GM18511 (cell line): ENCODE data around the gene NEK10.

ENCODE experiments used
- ATAC-seq: cut with Tn5 transposase; IDR thresholded peaks from one replicate; pipeline ENCODE4 v1.9.1; 2021; ENCODE audit warnings: mild to moderate bottlenecking, moderate library complexity; ENCODE audit not compliant: unreplicated experiment

The NEK10 gene

GRCh38 chr3:27125821-27126501 lies 243.2 kb downstream of the NEK10 start:
- no peak for ATAC-seq

- ATAC-seq, result no peak
These were observed 249.5 kb downstream of the NEK10 start for GRCh38 chr3:27119639-27120038.

GRCh38 chr3:27115352-27115751 lies 253.8 kb downstream of the NEK10 start:
- no peak for ATAC-seq

GRCh38 chr3:27114684-27115083 lies 254.5 kb downstream of the NEK10 start:
- ATAC-seq, result no peak

- no peak for ATAC-seq
These were observed 255.1 kb downstream of the NEK10 start for GRCh38 chr3:27114129-27114528.

- ATAC-seq, result no peak
These were observed 259.2 kb downstream of the NEK10 start for GRCh38 chr3:27110020-27110419.

- no peak for ATAC-seq
These were observed 260.9 kb downstream of the NEK10 start for GRCh38 chr3:27108322-27108721.

GRCh38 chr3:27105904-27106303 lies 263.3 kb downstream of the NEK10 start:
- no peak for ATAC-seq

- no peak for ATAC-seq
These were observed 272.0 kb downstream of the NEK10 start for GRCh38 chr3:27097182-27097581.

- no peak for ATAC-seq
These were observed 273.5 kb downstream of the NEK10 start for GRCh38 chr3:27095553-27096222.

GRCh38 chr3:27094721-27095120 lies 274.5 kb downstream of the NEK10 start:
- no peak for ATAC-seq

- ATAC-seq, result no peak
These were observed 275.4 kb downstream of the NEK10 start for GRCh38 chr3:27093771-27094170.

- no peak for ATAC-seq
These were observed 278.7 kb downstream of the NEK10 start for GRCh38 chr3:27090275-27091041.

- ATAC-seq, result no peak
These were observed 279.5 kb downstream of the NEK10 start for GRCh38 chr3:27089645-27090044.

GRCh38 chr3:27089068-27089467 lies 280.1 kb downstream of the NEK10 start:
- ATAC-seq, result no peak

GRCh38 chr3:27085829-27086730 lies 283.1 kb downstream of the NEK10 start:
- ATAC-seq, result no peak

- ATAC-seq, result no peak
These were observed 287.1 kb downstream of the NEK10 start for GRCh38 chr3:27081992-27082607.

GRCh38 chr3:27081566-27081965 lies 287.6 kb downstream of the NEK10 start:
- no peak for ATAC-seq

- ATAC-seq, result no peak
These were observed 289.0 kb downstream of the NEK10 start for GRCh38 chr3:27080258-27080525.

GRCh38 chr3:27079427-27080257 lies 289.5 kb downstream of the NEK10 start:
- no peak for ATAC-seq
